Measurements from ENCODE around the gene PRG2.

PRG2 gene

GRCh38 chr11:57348636-57349313, 41.7 kb downstream of the PRG2 start:
- Histone ChIP-seq H2BK15ac (replicated peaks; ENCODE audit: low read depth) (no peak overlapping the region), H3K9ac (ENCODE audit: low read length) (no peak overlapping the region), H3K18ac (ENCODE audit: low read length) (no peak overlapping the region), H4K8ac (ENCODE audit: low read depth, low read length) (no peak overlapping the region), H3K27ac (ENCODE audit: low read depth, low read length) (no peak overlapping the region), H3K56ac (ENCODE audit: low read length) (no peak overlapping the region), H2BK120ac (ENCODE audit: low read depth, low read length) (no peak overlapping the region), H3K4me3 (ENCODE audit: low read length) (no peak overlapping the region), H3K23ac (ENCODE audit: low read length) (no peak overlapping the region), H3K4me2 (ENCODE audit: low read length) (no peak overlapping the region), H3K4ac (ENCODE audit: low read depth, low read length) (no peak overlapping the region), H3K4me1 (ENCODE audit: control insufficient read depth, low read depth, low read length) (peaks cover 7% of the 10 kb centered on the region), H4K5ac (ENCODE audit: low read length) (no peak overlapping the region), H3K36me3 (ENCODE audit: control insufficient read depth, insufficient read depth, low read length) (no peaks in the 10 kb centered on the region), H3K79me1 (ENCODE audit: low read length) (no peaks in the 10 kb centered on the region), H2BK5ac (ENCODE audit: low read length) (no peak overlapping the region), H3K79me2 (ENCODE audit: control insufficient read depth, insufficient read depth, low read length) (no peaks in the 10 kb centered on the region), H2AK5ac (ENCODE audit: low read length) (no peak overlapping the region), H3K27me3 (ENCODE audit: insufficient read depth, low read length, poor library complexity) (no peaks in the 10 kb centered on the region)
- DNase-seq = no peak
- WGBS (ENCODE audit: extremely low coverage, insufficient coverage, low lambda C conversion rate) = no CpG with 5 or more reads among the region's 14 CpGs

GRCh38 chr11:57348052-57348451, 42.4 kb downstream of the PRG2 start:
- no peak overlapping the region for H3K23ac ChIP-seq (ENCODE audit: low read length)
- H3K27ac ChIP-seq (ENCODE audit: low read depth, low read length) = no peak overlapping the region
- H4K5ac ChIP-seq (ENCODE audit: low read length) = no peak overlapping the region
- no peaks in the 10 kb centered on the region for H3K36me3 ChIP-seq (ENCODE audit: control insufficient read depth, insufficient read depth, low read length)
- no peak overlapping the region for H3K56ac ChIP-seq (ENCODE audit: low read length)
- H2BK5ac ChIP-seq (ENCODE audit: low read length) = no peak overlapping the region
- H2BK15ac ChIP-seq (replicated peaks; ENCODE audit: low read depth) = no peak overlapping the region
- H3K27me3 ChIP-seq (ENCODE audit: insufficient read depth, low read length, poor library complexity) = no peaks in the 10 kb centered on the region
- no peaks in the 10 kb centered on the region for H3K79me2 ChIP-seq (ENCODE audit: control insufficient read depth, insufficient read depth, low read length)
- no peak for DNase-seq
- H4K8ac ChIP-seq (ENCODE audit: low read depth, low read length) = no peak overlapping the region
- no CpG with 5 or more reads among the region's 7 CpGs for WGBS (ENCODE audit: extremely low coverage, insufficient coverage, low lambda C conversion rate)
- H3K4me1 ChIP-seq (ENCODE audit: control insufficient read depth, low read depth, low read length) = peaks cover 5% of the 10 kb centered on the region
- no peak overlapping the region for H3K4me2 ChIP-seq (ENCODE audit: low read length)
- no peak overlapping the region for H2AK5ac ChIP-seq (ENCODE audit: low read length)
- no peak overlapping the region for H3K9ac ChIP-seq (ENCODE audit: low read length)
- no peak overlapping the region for H2BK120ac ChIP-seq (ENCODE audit: low read depth, low read length)
- no peak overlapping the region for H3K18ac ChIP-seq (ENCODE audit: low read length)
- H3K79me1 ChIP-seq (ENCODE audit: low read length) = no peaks in the 10 kb centered on the region
- H3K4ac ChIP-seq (ENCODE audit: low read depth, low read length) = no peak overlapping the region
- no peak overlapping the region for H3K4me3 ChIP-seq (ENCODE audit: low read length)

GRCh38 chr11:57347336-57347735, 43.1 kb downstream of the PRG2 start:
- no peak overlapping the region for H3K4me3 ChIP-seq (ENCODE audit: low read length)
- H3K79me2 ChIP-seq (ENCODE audit: control insufficient read depth, insufficient read depth, low read length) = no peaks in the 10 kb centered on the region
- no peak overlapping the region for H3K56ac ChIP-seq (ENCODE audit: low read length)
- no peak overlapping the region for H4K5ac ChIP-seq (ENCODE audit: low read length)
- no peak overlapping the region for H4K8ac ChIP-seq (ENCODE audit: low read depth, low read length)
- H2BK15ac ChIP-seq (replicated peaks; ENCODE audit: low read depth) = no peak overlapping the region
- H3K4ac ChIP-seq (ENCODE audit: low read depth, low read length) = no peak overlapping the region
- H3K36me3 ChIP-seq (ENCODE audit: control insufficient read depth, insufficient read depth, low read length) = no peaks in the 10 kb centered on the region
- H3K4me1 ChIP-seq (ENCODE audit: control insufficient read depth, low read depth, low read length) = peaks cover 4% of the 10 kb centered on the region
- H3K27me3 ChIP-seq (ENCODE audit: insufficient read depth, low read length, poor library complexity) = no peaks in the 10 kb centered on the region
- H3K79me1 ChIP-seq (ENCODE audit: low read length) = no peaks in the 10 kb centered on the region
- H2BK5ac ChIP-seq (ENCODE audit: low read length) = no peak overlapping the region
- no peak overlapping the region for H2AK5ac ChIP-seq (ENCODE audit: low read length)
- no peak overlapping the region for H3K27ac ChIP-seq (ENCODE audit: low read depth, low read length)
- no peak overlapping the region for H3K9ac ChIP-seq (ENCODE audit: low read length)
- H3K4me2 ChIP-seq (ENCODE audit: low read length) = no peak overlapping the region
- DNase-seq = no peak
- no peak overlapping the region for H2BK120ac ChIP-seq (ENCODE audit: low read depth, low read length)
- H3K23ac ChIP-seq (ENCODE audit: low read length) = no peak overlapping the region
- WGBS (ENCODE audit: extremely low coverage, insufficient coverage, low lambda C conversion rate) = no CpG with 5 or more reads among the region's 9 CpGs
- H3K18ac ChIP-seq (ENCODE audit: low read length) = no peak overlapping the region

GRCh38 chr11:57345555-57346211, 44.8 kb downstream of the PRG2 start:
- peak overlapping the region; percentile 39 for H3K56ac ChIP-seq (ENCODE audit: low read length)
- no peak overlapping the region for H2BK15ac ChIP-seq (replicated peaks; ENCODE audit: low read depth)
- no peaks in the 10 kb centered on the region for H3K79me1 ChIP-seq (ENCODE audit: low read length)
- no peak overlapping the region for H3K23ac ChIP-seq (ENCODE audit: low read length)
- H3K4me2 ChIP-seq (ENCODE audit: low read length) = no peak overlapping the region
- no peak overlapping the region for H3K18ac ChIP-seq (ENCODE audit: low read length)
- DNase-seq = peak; percentile 90
- no peak overlapping the region for H4K5ac ChIP-seq (ENCODE audit: low read length)
- H2AK5ac ChIP-seq (ENCODE audit: low read length) = no peak overlapping the region
- no peak overlapping the region for H3K27ac ChIP-seq (ENCODE audit: low read depth, low read length)
- no peaks in the 10 kb centered on the region for H3K36me3 ChIP-seq (ENCODE audit: control insufficient read depth, insufficient read depth, low read length)
- H3K4ac ChIP-seq (ENCODE audit: low read depth, low read length) = no peak overlapping the region
- H3K4me1 ChIP-seq (ENCODE audit: control insufficient read depth, low read depth, low read length) = peaks cover 4% of the 10 kb centered on the region
- no peaks in the 10 kb centered on the region for H3K79me2 ChIP-seq (ENCODE audit: control insufficient read depth, insufficient read depth, low read length)
- H2BK120ac ChIP-seq (ENCODE audit: low read depth, low read length) = no peak overlapping the region
- no peak overlapping the region for H3K4me3 ChIP-seq (ENCODE audit: low read length)
- WGBS (ENCODE audit: extremely low coverage, insufficient coverage, low lambda C conversion rate) = no CpG with 5 or more reads among the region's 11 CpGs
- H2BK5ac ChIP-seq (ENCODE audit: low read length) = no peak overlapping the region
- no peak overlapping the region for H4K8ac ChIP-seq (ENCODE audit: low read depth, low read length)
- H3K9ac ChIP-seq (ENCODE audit: low read length) = peak overlapping the region; percentile 24
- H3K27me3 ChIP-seq (ENCODE audit: insufficient read depth, low read length, poor library complexity) = no peaks in the 10 kb centered on the region

- H3K79me1 ChIP-seq (ENCODE audit: low read length) = no peaks in the 10 kb centered on the region
- no peak overlapping the region for H2BK120ac ChIP-seq (ENCODE audit: low read depth, low read length)
- no peak overlapping the region for H3K27ac ChIP-seq (ENCODE audit: low read depth, low read length)
- no peak overlapping the region for H3K4me2 ChIP-seq (ENCODE audit: low read length)
- H3K18ac ChIP-seq (ENCODE audit: low read length) = no peak overlapping the region
- no peaks in the 10 kb centered on the region for H3K36me3 ChIP-seq (ENCODE audit: control insufficient read depth, insufficient read depth, low read length)
- WGBS (ENCODE audit: extremely low coverage, insufficient coverage, low lambda C conversion rate) = no CpG with 5 or more reads among the region's 10 CpGs
- no peak overlapping the region for H2AK5ac ChIP-seq (ENCODE audit: low read length)
- no peak overlapping the region for H4K5ac ChIP-seq (ENCODE audit: low read length)
- peaks cover 4% of the 10 kb centered on the region for H3K4me1 ChIP-seq (ENCODE audit: control insufficient read depth, low read depth, low read length)
- no peak overlapping the region for H3K4ac ChIP-seq (ENCODE audit: low read depth, low read length)
- no peak overlapping the region for H2BK5ac ChIP-seq (ENCODE audit: low read length)
- H3K23ac ChIP-seq (ENCODE audit: low read length) = no peak overlapping the region
- H3K4me3 ChIP-seq (ENCODE audit: low read length) = no peak overlapping the region
- H2BK15ac ChIP-seq (replicated peaks; ENCODE audit: low read depth) = no peak overlapping the region
- H3K9ac ChIP-seq (ENCODE audit: low read length) = no peak overlapping the region
- DNase-seq = no peak
- H3K56ac ChIP-seq (ENCODE audit: low read length) = no peak overlapping the region
- no peak overlapping the region for H4K8ac ChIP-seq (ENCODE audit: low read depth, low read length)
- no peaks in the 10 kb centered on the region for H3K79me2 ChIP-seq (ENCODE audit: control insufficient read depth, insufficient read depth, low read length)
- H3K27me3 ChIP-seq (ENCODE audit: insufficient read depth, low read length, poor library complexity) = no peaks in the 10 kb centered on the region
Measured at GRCh38 chr11:57344826-57345225, 45.6 kb downstream of the PRG2 start.
